Measurements from ENCODE around the gene CTIF. TPM values are rescaled to one million over a fixed set of nuclear protein-coding genes. Genes with fewer than 3 reads are reported as not detected.

CTIF gene
- total and polyA plus RNA-seq, 4 donors: 10.6 to 26.7 (median 12.3) TPM

GRCh38 chr18:48902856-48903601, 364.2 kb downstream of the CTIF start:
- Histone ChIP-seq H3K27ac (ENCODE audit: low read depth in 1 of 2, low read length in 2 of 2) (no peak overlapping the region), H3K4me3 (ENCODE audit: low read depth in 1 of 3, low read length in 3 of 3) (no peak overlapping the region), H3K4me1 (ENCODE audit: control insufficient read depth in 4 of 4, insufficient read depth in 4 of 4, low read length in 3 of 4) (no peaks in the 10 kb centered on the region), H3K27me3 (ENCODE audit: control insufficient read depth in 4 of 4, insufficient read depth in 4 of 4, low read length in 3 of 4) (no peaks in the 10 kb centered on the region), H3K9ac (ENCODE audit: low read depth in 1 of 2, low read length in 2 of 2) (no peak overlapping the region), H3K9me3 (ENCODE audit: control insufficient read depth in 4 of 4, low read length in 3 of 4) (peaks cover 0 to 4% (median 2%) of the 10 kb centered on the region in 4 donors), H3K36me3 (ENCODE audit: control insufficient read depth in 4 of 4, insufficient read depth in 3 of 4, low read depth in 1 of 4, low read length in 3 of 4) (no peaks in the 10 kb centered on the region)
- TF ChIP-seq JUND (IDR thresholded peaks at IDR 0.05): no peak
- TF ChIP-seq MAX (IDR thresholded peaks at IDR 0.05): no peak
- TF ChIP-seq RAD21 (IDR thresholded peaks at IDR 0.05): no peak
- peak; percentile 50 for TF ChIP-seq NR2F2 (IDR thresholded peaks at IDR 0.05)
- TF ChIP-seq YY1 (IDR thresholded peaks at IDR 0.05): no peak
- TF ChIP-seq SP1 (IDR thresholded peaks at IDR 0.05): no peak
- TF ChIP-seq TAF1 (conservative IDR thresholded peaks at IDR 0.05): no peak
- DNase-seq (ENCODE audit: low spot score): no peak
- WGBS: 93% methylated on average over 8 of the region's 8 CpGs

- TF ChIP-seq FOXA1 (IDR thresholded peaks at IDR 0.05): no peak
- TF ChIP-seq CTCF (IDR thresholded peaks at IDR 0.05; ENCODE audit: low read depth, low read length, missing input control): no peak
- TF ChIP-seq RXRA (IDR thresholded peaks at IDR 0.05): no peak
- TF ChIP-seq HNF4A (conservative IDR thresholded peaks at IDR 0.05): no peak
- no peak for TF ChIP-seq REST (IDR thresholded peaks at IDR 0.05)
- TF ChIP-seq EGR1 (IDR thresholded peaks at IDR 0.05; ENCODE audit: low read depth in 2 of 2): no peak
- no peak for TF ChIP-seq GABPA (IDR thresholded peaks at IDR 0.05 in 1 of 2, conservative IDR thresholded peaks at IDR 0.05 in 1 of 2)
- no peak for TF ChIP-seq YY1 (IDR thresholded peaks at IDR 0.05)
- TF ChIP-seq FOXA2 (IDR thresholded peaks at IDR 0.05): no peak
- TF ChIP-seq NR2F2 (IDR thresholded peaks at IDR 0.05): no peak
- no peak for TF ChIP-seq JUND (IDR thresholded peaks at IDR 0.05)
- TF ChIP-seq ZBTB33 (IDR thresholded peaks at IDR 0.05): no peak
- TF ChIP-seq RAD21 (IDR thresholded peaks at IDR 0.05): no peak
- TF ChIP-seq SP1 (IDR thresholded peaks at IDR 0.05): no peak
- TF ChIP-seq ATF3 (IDR thresholded peaks at IDR 0.05): no peak
- DNase-seq (ENCODE audit: low spot score): no peak
- H3K27me3 ChIP-seq (ENCODE audit: control insufficient read depth in 4 of 4, insufficient read depth in 4 of 4, low read length in 3 of 4): no peaks in the 10 kb centered on the region
- H3K4me3 ChIP-seq (ENCODE audit: low read depth in 1 of 3, low read length in 3 of 3): no peak overlapping the region
- no peaks in the 10 kb centered on the region for H3K36me3 ChIP-seq (ENCODE audit: control insufficient read depth in 4 of 4, insufficient read depth in 3 of 4, low read depth in 1 of 4, low read length in 3 of 4)
- H3K4me1 ChIP-seq (ENCODE audit: control insufficient read depth in 4 of 4, insufficient read depth in 4 of 4, low read length in 3 of 4): no peaks in the 10 kb centered on the region
- no peak overlapping the region for H3K27ac ChIP-seq (ENCODE audit: low read depth in 1 of 2, low read length in 2 of 2)
- WGBS: 98% methylated on average over 2 of the region's 2 CpGs
- H3K9ac ChIP-seq (ENCODE audit: low read depth in 1 of 2, low read length in 2 of 2): no peak overlapping the region
- H3K9me3 ChIP-seq (ENCODE audit: control insufficient read depth in 4 of 4, low read length in 3 of 4): peaks cover 0 to 4% (median 2%) of the 10 kb centered on the region in 4 donors
These were observed 365.3 kb downstream of the CTIF start for GRCh38 chr18:48904091-48904490.

All from liver (tissue), 9 donors.